ENCODE measurements around the gene FGFBP1.

The FGFBP1 gene

DNA sequence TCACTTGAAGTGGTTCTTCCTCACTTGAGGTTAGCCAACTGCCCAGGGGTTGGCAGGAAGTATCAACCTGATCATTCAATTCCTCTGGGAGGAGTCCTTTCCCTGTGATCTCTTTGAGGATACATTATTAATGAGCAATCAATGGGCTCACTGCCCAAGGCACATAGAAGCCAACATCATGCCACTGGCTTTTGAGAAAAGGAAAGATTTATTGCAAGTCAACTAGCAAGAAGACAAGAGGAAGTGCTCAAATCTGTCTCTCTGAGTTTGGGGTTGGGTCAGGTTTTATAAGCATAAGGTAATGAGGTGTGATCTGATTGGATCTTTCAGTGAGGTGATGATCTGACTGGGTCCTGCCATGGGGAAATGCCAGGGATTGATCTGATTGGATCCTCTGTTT lies 39.6 kb downstream of the FGFBP1 start (continued):
- TF ChIP-seq PPARA (CRISPR knock-in tag; IDR thresholded peaks at IDR 0.05; ENCODE audit: borderline replicate concordance) (no peak), GLIS3 (CRISPR knock-in tag; IDR thresholded peaks at IDR 0.05) (no peak)

- no peak for ATAC-seq
- TF ChIP-seq ESRRG (CRISPR knock-in tag; IDR thresholded peaks at IDR 0.05) (no peak), ISL1 (CRISPR knock-in tag; IDR thresholded peaks at IDR 0.05) (no peak), ARNTL (CRISPR knock-in tag; IDR thresholded peaks at IDR 0.05; ENCODE audit: borderline replicate concordance, low read depth) (no peak), ZC3H10 (CRISPR knock-in tag; IDR thresholded peaks at IDR 0.05) (no peak), CSDC2 (CRISPR knock-in tag; IDR thresholded peaks at IDR 0.05) (no peak), TOX (CRISPR knock-in tag; IDR thresholded peaks at IDR 0.05; ENCODE audit: borderline replicate concordance) (no peak), ZNF8 (CRISPR knock-in tag; IDR thresholded peaks at IDR 0.05) (no peak), RARB (CRISPR knock-in tag; IDR thresholded peaks at IDR 0.05) (no peak), CSRNP3 (CRISPR knock-in tag; IDR thresholded peaks at IDR 0.05) (no peak), TSHZ2 (CRISPR knock-in tag; IDR thresholded peaks at IDR 0.05) (no peak), SNAI2 (CRISPR knock-in tag; IDR thresholded peaks at IDR 0.05) (no peak), POU6F1 (CRISPR knock-in tag; IDR thresholded peaks at IDR 0.05; ENCODE audit: borderline replicate concordance, low read depth) (no peak), GLIS3 (CRISPR knock-in tag; IDR thresholded peaks at IDR 0.05) (no peak), PATZ1 (CRISPR knock-in tag; IDR thresholded peaks at IDR 0.05; ENCODE audit: borderline replicate concordance) (no peak), OSR1 (CRISPR knock-in tag; IDR thresholded peaks at IDR 0.05) (no peak), ZNF70 (CRISPR knock-in tag; IDR thresholded peaks at IDR 0.05) (no peak)
Measured at GRCh38 chr4:15897577-15897976, 41.0 kb downstream of the FGFBP1 start.

DNA sequence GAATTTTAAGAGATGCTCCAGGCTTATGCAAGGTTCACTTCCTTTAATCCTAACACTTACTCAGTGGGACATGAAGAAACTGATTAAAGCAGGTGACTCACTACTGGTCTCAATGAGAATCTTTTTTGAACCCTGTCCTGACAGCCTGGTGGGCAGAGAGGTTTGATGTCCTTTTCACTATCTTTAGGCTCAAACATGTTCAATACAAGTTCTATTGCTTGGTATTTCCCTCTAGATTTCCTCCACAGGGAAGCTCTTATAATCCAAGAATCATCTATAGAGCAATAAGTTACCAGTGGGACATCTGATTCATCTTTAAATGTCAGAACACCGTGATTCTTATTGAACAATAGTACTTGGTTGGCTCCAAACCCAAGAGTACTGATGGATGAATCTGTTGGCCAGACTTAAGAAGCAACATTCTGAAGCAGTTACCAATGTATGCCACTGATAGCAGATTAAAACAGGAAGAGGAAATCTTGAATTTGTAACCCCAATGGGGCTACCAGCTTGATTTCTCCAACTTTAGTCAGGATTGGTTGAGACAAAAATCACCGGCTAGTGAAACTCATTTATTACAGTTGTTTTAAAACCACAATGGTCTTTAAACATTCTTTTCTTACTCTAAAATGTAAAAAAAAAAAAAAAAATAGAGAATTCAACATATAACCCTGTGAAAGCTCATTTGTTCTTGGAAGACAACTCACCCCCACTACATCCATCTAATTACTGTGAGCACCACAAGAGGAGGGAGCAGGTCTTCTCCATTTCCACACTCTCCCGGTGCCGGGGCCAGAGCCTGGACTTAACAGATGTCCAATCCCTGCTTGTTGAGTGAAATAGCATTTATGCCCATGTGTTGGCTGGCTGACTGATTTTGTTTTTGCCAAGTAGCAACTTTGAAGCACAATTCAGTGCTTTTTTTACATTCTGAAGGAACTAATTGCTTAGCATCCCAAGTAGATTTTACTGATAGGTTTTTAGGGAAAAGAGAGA lies 43.3 kb downstream of the FGFBP1 start:
- TF ChIP-seq TCF4 (CRISPR knock-in tag; IDR thresholded peaks at IDR 0.05; ENCODE audit: borderline replicate concordance) = no peak
- TF ChIP-seq CREB5 (CRISPR knock-in tag; IDR thresholded peaks at IDR 0.05; ENCODE audit: low read depth) = no peak
- ATAC-seq = no peak

Data from SK-N-SH treated with all-trans-retinoic acid at 6 μM for 48 hours (cell line).